ENCODE measurements around the gene PDCL2.
"Not testable (repeated sequence)": the region's sequence is repeated elsewhere in the genome, so short reads cannot be mapped to it uniquely, and the experiment has no call there.

PDCL2 gene, protein sequence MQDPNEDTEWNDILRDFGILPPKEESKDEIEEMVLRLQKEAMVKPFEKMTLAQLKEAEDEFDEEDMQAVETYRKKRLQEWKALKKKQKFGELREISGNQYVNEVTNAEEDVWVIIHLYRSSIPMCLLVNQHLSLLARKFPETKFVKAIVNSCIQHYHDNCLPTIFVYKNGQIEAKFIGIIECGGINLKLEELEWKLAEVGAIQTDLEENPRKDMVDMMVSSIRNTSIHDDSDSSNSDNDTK

DNA sequence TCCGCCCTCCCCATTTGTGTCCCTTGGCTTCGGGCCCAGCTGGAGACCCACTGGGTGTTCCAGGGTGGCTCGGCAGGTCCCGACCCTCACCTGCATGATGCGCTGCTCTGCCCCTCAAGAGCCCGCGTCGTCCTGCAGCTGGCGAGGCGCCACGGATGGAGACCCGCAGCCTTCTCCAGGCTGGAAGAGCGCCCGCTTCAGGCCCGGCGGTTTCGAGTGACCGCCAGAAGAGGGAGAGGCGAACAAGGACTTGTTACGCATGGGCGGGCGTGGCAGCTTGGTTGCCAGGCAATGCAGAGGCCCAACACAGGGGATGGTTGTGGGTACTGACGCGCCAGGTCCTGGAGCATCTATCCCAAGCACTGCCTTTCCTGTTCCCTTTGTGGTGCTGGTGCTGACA lies at the start of gene PDCL2:
TSS of gene PDCL2 (minus strand) at position 232 of the 400 bp plus-strand sequence. CDS start at position 96, 136 bp downstream.
- Histone ChIP-seq H3K27ac (ENCODE audit: low read depth in 2 of 2, low read length in 2 of 2) (no peak within 1 kb of the TSS), H3K27me3 (ENCODE audit: control insufficient read depth in 2 of 2, insufficient read depth in 2 of 2, low read length in 2 of 2) (no peaks in the 10 kb centered on the region), H3K4me3 (ENCODE audit: low read length in 2 of 2) (no peak within 1 kb of the TSS), H3K36me3 (ENCODE audit: control insufficient read depth in 2 of 2, insufficient read depth in 2 of 2, low read length in 2 of 2) (no peaks in the 10 kb centered on the region), H3K4me1 (ENCODE audit: control insufficient read depth in 2 of 2, insufficient read depth in 2 of 2, low read length in 2 of 2) (no peaks in the 10 kb centered on the region), H3K9ac (ENCODE audit: low read depth in 1 of 2, low read length in 2 of 2) (no peak within 1 kb of the TSS), H3K9me3 (ENCODE audit: control insufficient read depth in 2 of 2, low read length in 2 of 2) (no peaks in the 10 kb centered on the region)

DNA sequence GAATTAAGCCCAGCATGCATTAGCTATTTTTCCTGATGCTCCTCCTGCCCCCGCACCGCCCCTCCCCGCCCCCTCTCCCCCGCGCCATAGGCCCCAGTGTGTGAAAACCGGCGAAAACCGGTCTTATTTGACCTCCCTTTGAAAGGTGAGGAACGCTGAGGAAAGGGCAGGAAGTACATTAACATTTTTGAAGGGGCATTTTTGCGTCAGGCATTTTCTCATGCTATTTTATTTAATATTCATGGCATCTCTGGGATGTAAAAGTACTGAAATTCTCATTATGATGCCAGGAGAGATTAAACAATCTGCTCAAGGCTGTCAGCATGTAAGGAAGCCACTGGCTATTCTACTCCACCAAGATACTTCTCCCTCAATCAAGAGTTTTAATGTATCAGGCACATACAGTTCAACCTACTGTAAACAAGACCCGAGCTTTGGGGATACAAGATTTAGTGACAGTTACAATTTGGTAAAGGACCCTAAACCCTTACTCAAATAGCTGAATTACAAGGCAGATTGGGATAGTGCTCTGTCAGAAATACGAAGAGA lies 45.3 kb upstream of the PDCL2 start:
- H3K27me3 ChIP-seq (ENCODE audit: control insufficient read depth in 2 of 2, insufficient read depth in 2 of 2, low read length in 2 of 2), result peaks cover 12 to 16% of the 10 kb centered on the region in 2 donors
- no peak overlapping the region for H3K27ac ChIP-seq (ENCODE audit: low read depth in 2 of 2, low read length in 2 of 2)
- peaks cover 0 to 8% of the 10 kb centered on the region in 2 donors for H3K4me1 ChIP-seq (ENCODE audit: control insufficient read depth in 2 of 2, insufficient read depth in 2 of 2, low read length in 2 of 2)
- H3K36me3 ChIP-seq (ENCODE audit: control insufficient read depth in 2 of 2, insufficient read depth in 2 of 2, low read length in 2 of 2), result no peaks in the 10 kb centered on the region
- no peak overlapping the region for H3K4me3 ChIP-seq (ENCODE audit: low read length in 2 of 2)
- H3K9me3 ChIP-seq (ENCODE audit: control insufficient read depth in 2 of 2, low read length in 2 of 2), result no peaks in the 10 kb centered on the region
- no peak overlapping the region for H3K9ac ChIP-seq (ENCODE audit: low read depth in 1 of 2, low read length in 2 of 2)

DNA sequence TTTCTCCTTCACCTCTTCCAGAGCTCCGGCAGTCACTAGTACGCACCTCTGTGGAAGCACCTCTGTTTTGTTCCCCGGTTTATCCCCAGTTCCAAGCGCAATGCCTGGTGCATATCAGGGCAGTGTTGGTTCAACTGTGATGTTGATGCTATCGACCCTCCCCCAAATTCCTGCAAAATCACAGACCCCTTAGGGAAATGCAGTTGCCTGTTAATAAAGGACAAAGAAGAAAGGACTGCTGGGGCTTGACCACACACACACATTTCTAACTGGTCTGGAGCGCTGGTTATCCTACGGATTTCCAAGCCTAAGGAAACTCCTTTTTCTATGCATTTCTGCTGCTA lies 44.6 kb upstream of the PDCL2 start:
- Histone ChIP-seq H3K9me3 (ENCODE audit: control insufficient read depth in 2 of 2, low read length in 2 of 2) (no peaks in the 10 kb centered on the region), H3K36me3 (ENCODE audit: control insufficient read depth in 2 of 2, insufficient read depth in 2 of 2, low read length in 2 of 2) (no peaks in the 10 kb centered on the region), H3K27me3 (ENCODE audit: control insufficient read depth in 2 of 2, insufficient read depth in 2 of 2, low read length in 2 of 2) (peaks cover 12 to 16% of the 10 kb centered on the region in 2 donors), H3K4me1 (ENCODE audit: control insufficient read depth in 2 of 2, insufficient read depth in 2 of 2, low read length in 2 of 2) (peaks cover 0 to 8% of the 10 kb centered on the region in 2 donors), H3K4me3 (ENCODE audit: low read length in 2 of 2) (peak overlapping the region; percentile 33 to 43), H3K9ac (ENCODE audit: low read depth in 1 of 2, low read length in 2 of 2) (no peak overlapping the region), H3K27ac (ENCODE audit: low read depth in 2 of 2, low read length in 2 of 2) (no peak overlapping the region)

DNA sequence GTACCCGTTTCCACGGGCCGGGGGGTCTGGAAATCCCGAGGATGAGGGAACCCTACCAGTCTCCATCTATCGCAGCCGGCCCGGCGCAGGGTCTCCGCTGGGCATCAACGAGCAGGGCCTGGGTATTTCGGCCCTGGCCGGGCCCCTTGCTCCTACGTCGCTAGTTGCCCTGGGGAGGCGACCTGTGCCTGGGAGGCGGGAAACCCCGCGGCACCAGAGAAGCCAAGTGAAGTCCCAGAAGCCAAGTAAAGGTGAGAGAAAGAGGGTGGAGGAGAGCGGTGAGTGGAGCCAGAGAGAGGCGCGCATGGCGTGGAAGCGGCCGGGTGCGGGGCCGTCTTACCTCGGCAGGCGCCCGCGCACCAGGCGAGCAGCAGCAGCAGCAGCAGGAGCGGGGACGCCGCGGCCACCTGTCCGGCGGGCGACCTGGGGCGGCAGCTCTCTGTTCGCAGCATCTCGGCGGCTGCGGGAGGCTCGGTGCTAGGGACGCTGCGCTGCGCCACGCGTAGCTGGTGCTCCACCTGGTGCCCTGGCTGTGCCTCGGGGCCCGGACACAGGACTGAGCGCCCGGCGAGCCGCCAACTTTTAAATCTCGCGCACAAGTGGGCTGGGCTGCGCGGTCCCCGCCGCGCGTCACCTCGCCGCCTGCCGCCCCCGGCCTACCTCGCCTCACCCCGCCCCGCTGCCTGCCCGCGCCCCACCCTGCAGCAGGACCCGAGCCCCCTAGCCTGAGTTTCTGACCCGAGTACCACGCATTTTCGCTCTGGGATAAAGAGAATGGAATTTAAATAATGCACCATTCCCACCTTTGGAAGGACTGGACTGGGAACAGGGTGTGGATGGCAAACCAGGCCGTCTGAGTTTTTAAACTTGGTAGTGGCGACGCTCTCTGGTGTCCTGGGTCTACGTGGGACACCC lies 44.0 kb upstream of the PDCL2 start, which contains the start of gene NMU:
TSS of gene NMU (minus strand) at position 558 of the 915 bp plus-strand sequence. CDS start at position 452, 106 bp downstream.
- Histone ChIP-seq H3K4me3 (ENCODE audit: low read length in 2 of 2) (peak within 1 kb of the TSS; percentile 33 to 43), H3K9me3 (ENCODE audit: control insufficient read depth in 2 of 2, low read length in 2 of 2) (no peaks in the 10 kb centered on the region), H3K27ac (ENCODE audit: low read depth in 2 of 2, low read length in 2 of 2) (no peak within 1 kb of the TSS), H3K9ac (ENCODE audit: low read depth in 1 of 2, low read length in 2 of 2) (no peak within 1 kb of the TSS), H3K4me1 (ENCODE audit: control insufficient read depth in 2 of 2, insufficient read depth in 2 of 2, low read length in 2 of 2) (peaks cover 0 to 8% of the 10 kb centered on the region in 2 donors), H3K36me3 (ENCODE audit: control insufficient read depth in 2 of 2, insufficient read depth in 2 of 2, low read length in 2 of 2) (no peaks in the 10 kb centered on the region), H3K27me3 (ENCODE audit: control insufficient read depth in 2 of 2, insufficient read depth in 2 of 2, low read length in 2 of 2) (peaks cover 12 to 16% of the 10 kb centered on the region in 2 donors)

DNA sequence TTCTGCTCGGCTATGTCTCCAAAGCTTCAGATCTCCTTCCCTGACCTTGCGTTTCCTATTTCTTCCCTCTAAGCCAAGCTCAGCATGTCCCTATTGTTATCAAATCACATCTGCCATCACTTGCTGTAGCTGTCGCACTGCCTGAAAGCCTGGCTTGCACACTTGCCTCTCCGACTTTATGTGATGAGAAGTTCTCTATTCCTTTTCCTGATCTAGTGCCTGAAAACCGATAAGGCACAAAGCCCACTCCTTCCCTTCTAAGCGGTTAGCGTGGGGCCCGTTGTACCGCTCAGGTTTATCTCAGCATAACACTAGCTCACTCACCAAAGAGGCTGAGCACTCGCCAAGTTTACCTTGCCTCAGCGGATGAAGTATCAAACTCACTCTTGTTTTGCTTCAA lies 43.2 kb upstream of the PDCL2 start:
- H3K36me3 ChIP-seq (ENCODE audit: control insufficient read depth in 2 of 2, insufficient read depth in 2 of 2, low read length in 2 of 2), result no peaks in the 10 kb centered on the region
- H3K4me1 ChIP-seq (ENCODE audit: control insufficient read depth in 2 of 2, insufficient read depth in 2 of 2, low read length in 2 of 2), result peaks cover 0 to 8% of the 10 kb centered on the region in 2 donors
- H3K27me3 ChIP-seq (ENCODE audit: control insufficient read depth in 2 of 2, insufficient read depth in 2 of 2, low read length in 2 of 2), result peaks cover 12 to 16% of the 10 kb centered on the region in 2 donors
- H3K9me3 ChIP-seq (ENCODE audit: control insufficient read depth in 2 of 2, low read length in 2 of 2), result no peaks in the 10 kb centered on the region
- H3K27ac ChIP-seq (ENCODE audit: low read depth in 2 of 2, low read length in 2 of 2), result no peak overlapping the region
- H3K9ac ChIP-seq (ENCODE audit: low read depth in 1 of 2, low read length in 2 of 2), result no peak overlapping the region
- no peak overlapping the region for H3K4me3 ChIP-seq (ENCODE audit: low read length in 2 of 2)

DNA sequence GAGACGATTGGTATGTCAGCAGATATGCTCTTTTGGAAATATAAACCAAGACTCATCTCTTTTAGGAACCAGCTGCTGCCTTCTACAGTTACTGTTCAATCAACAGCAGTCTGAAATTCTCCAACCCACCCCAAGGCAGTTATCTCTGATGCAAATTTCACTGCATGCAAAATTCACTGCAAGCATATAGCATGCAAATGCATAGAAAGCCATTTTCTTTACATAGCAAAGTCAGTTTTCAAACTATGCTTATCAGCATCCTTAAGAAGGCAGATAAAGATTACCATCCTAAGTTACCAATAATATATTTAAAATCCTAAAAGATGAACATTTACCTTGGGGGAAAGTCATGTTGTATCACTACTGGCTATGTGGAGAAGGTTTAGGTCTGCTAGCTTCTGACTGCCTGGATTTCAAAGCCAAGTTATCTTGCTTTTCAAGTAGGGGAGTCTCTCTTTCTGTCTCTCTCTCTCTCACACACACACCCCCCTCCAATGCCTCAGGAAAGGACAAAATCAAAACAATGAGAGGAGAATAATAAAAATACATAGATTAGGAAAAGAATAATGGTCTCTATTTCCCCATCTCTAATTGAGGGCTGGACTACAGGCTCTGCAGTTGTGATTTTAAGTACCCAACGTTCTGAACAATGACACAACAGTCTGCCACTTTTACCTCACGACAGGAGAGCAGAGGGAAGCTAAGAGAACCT lies 42.5 kb upstream of the PDCL2 start:
- peaks cover 0 to 8% of the 10 kb centered on the region in 2 donors for H3K4me1 ChIP-seq (ENCODE audit: control insufficient read depth in 2 of 2, insufficient read depth in 2 of 2, low read length in 2 of 2)
- peaks cover 12 to 16% of the 10 kb centered on the region in 2 donors for H3K27me3 ChIP-seq (ENCODE audit: control insufficient read depth in 2 of 2, insufficient read depth in 2 of 2, low read length in 2 of 2)
- H3K36me3 ChIP-seq (ENCODE audit: control insufficient read depth in 2 of 2, insufficient read depth in 2 of 2, low read length in 2 of 2), result no peaks in the 10 kb centered on the region
- H3K9ac ChIP-seq (ENCODE audit: low read depth in 1 of 2, low read length in 2 of 2), result no peak overlapping the region
- no peak overlapping the region for H3K27ac ChIP-seq (ENCODE audit: low read depth in 2 of 2, low read length in 2 of 2)
- H3K4me3 ChIP-seq (ENCODE audit: low read length in 2 of 2), result no peak overlapping the region
- H3K9me3 ChIP-seq (ENCODE audit: control insufficient read depth in 2 of 2, low read length in 2 of 2), result no peaks in the 10 kb centered on the region

DNA sequence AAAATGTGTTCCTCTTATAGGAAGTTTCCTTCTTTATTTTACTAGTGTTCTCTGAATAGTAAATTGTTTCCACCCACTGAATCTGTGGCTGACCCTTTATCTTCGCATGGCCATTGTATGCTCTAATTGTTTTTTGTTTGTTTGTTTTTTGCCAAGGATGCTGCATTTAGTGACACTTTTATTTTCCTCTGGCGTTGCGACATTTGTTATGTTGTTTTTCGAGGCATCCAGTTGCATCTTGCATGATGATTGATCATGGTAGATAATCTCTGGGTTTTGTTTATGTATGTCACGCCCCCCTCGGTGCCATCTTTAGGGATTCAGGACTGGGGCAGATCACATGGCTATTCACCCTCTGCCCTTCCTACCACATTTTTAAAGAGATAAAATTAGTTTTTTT lies 41.9 kb upstream of the PDCL2 start:
- peaks cover 0 to 8% of the 10 kb centered on the region in 2 donors for H3K4me1 ChIP-seq (ENCODE audit: control insufficient read depth in 2 of 2, insufficient read depth in 2 of 2, low read length in 2 of 2)
- peaks cover 12 to 16% of the 10 kb centered on the region in 2 donors for H3K27me3 ChIP-seq (ENCODE audit: control insufficient read depth in 2 of 2, insufficient read depth in 2 of 2, low read length in 2 of 2)
- no peaks in the 10 kb centered on the region for H3K36me3 ChIP-seq (ENCODE audit: control insufficient read depth in 2 of 2, insufficient read depth in 2 of 2, low read length in 2 of 2)
- no peaks in the 10 kb centered on the region for H3K9me3 ChIP-seq (ENCODE audit: control insufficient read depth in 2 of 2, low read length in 2 of 2)
- H3K27ac ChIP-seq (ENCODE audit: low read depth in 2 of 2, low read length in 2 of 2), result no peak overlapping the region
- no peak overlapping the region for H3K9ac ChIP-seq (ENCODE audit: low read depth in 1 of 2, low read length in 2 of 2)
- H3K4me3 ChIP-seq (ENCODE audit: low read length in 2 of 2), result no peak overlapping the region

DNA sequence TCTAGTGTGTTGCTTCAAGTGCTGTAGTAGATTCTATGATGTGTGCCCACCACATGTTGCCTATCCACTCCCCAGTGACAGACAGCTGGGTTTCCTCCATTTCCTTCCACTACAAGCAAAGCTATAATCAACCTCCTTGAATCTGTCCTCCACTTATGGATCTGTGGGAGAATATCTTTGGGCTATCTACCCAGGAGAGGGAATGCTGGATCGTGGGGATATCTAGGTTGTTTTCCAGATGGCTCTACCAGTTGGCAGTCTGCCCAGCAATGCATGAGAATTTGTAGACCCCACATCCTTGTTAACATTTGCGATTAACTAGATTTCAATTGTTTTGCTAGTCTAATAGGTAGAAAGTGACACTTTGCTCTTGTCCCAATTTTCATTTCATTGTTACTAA lies 33.8 kb upstream of the PDCL2 start:
- Histone ChIP-seq H3K27ac (ENCODE audit: low read depth in 2 of 2, low read length in 2 of 2) (no peak overlapping the region), H3K36me3 (ENCODE audit: control insufficient read depth in 2 of 2, insufficient read depth in 2 of 2, low read length in 2 of 2) (no peaks in the 10 kb centered on the region), H3K9ac (ENCODE audit: low read depth in 1 of 2, low read length in 2 of 2) (no peak overlapping the region), H3K27me3 (ENCODE audit: control insufficient read depth in 2 of 2, insufficient read depth in 2 of 2, low read length in 2 of 2) (no peaks in the 10 kb centered on the region), H3K4me1 (ENCODE audit: control insufficient read depth in 2 of 2, insufficient read depth in 2 of 2, low read length in 2 of 2) (no peaks in the 10 kb centered on the region), H3K4me3 (ENCODE audit: low read length in 2 of 2) (no peak overlapping the region), H3K9me3 (ENCODE audit: control insufficient read depth in 2 of 2, low read length in 2 of 2) (no peaks in the 10 kb centered on the region)

DNA sequence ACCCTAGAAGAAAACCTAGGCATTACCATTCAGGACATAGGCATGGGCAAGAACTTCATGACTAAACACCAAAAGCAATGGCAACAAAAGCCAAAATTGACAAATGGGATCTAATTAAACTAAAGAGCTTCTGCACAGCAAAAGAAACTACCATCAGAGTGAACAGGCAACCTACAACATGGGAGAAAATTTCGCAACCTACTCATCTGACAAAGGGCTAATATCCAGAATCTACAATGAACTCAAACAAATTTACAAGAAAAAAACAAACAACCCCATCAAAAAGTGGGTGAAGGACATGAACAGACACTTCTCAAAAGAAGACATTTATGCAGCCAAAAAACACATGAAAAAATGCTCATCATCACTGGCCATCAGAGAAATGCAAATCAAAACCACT lies 32.0 kb upstream of the PDCL2 start:
- not testable (repeated sequence) for H3K27ac ChIP-seq (ENCODE audit: low read depth in 2 of 2, low read length in 2 of 2); H3K27me3 ChIP-seq (ENCODE audit: control insufficient read depth in 2 of 2, insufficient read depth in 2 of 2, low read length in 2 of 2); H3K4me1 ChIP-seq (ENCODE audit: control insufficient read depth in 2 of 2, insufficient read depth in 2 of 2, low read length in 2 of 2); H3K36me3 ChIP-seq (ENCODE audit: control insufficient read depth in 2 of 2, insufficient read depth in 2 of 2, low read length in 2 of 2); H3K4me3 ChIP-seq (ENCODE audit: low read length in 2 of 2); H3K9me3 ChIP-seq (ENCODE audit: control insufficient read depth in 2 of 2, low read length in 2 of 2); H3K9ac ChIP-seq (ENCODE audit: low read depth in 1 of 2, low read length in 2 of 2)

All from mucosa of rectum (tissue), 2 donors.